ENCODE measurements around the gene CABP1.

DNA sequence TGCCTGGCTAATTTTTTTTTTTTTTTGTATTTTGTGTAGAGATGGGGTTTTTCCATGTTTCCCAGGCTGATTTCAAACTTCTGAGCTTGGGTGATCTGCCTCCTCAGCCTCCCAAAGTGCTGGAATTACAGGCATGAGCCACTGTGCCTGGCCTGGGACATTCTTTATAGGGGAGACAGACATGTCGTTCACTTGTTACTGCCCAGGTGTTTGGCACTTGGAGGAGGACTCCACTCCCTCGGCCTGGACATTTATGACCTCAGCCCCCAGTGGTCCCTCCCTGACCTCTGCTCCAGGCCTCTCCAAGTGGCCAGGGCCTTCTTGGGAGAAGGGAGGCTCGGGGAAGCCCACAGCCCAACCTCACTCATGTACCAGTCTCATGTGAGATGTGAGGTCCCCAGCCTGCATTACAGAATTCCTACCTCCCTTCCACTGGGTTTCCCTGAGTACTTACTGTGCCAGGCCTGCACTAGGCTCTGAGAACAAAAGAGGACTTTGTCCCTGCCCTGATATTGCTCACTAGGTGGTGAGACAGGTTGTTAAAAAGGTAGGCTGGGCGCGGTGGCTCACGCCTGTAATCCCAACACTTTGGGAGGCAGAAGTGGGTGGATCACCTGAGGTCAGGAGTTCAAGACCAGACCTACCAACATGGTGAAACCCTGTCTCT lies 49.6 kb upstream of the CABP1 start:
- TF ChIP-seq, protein P1, sequence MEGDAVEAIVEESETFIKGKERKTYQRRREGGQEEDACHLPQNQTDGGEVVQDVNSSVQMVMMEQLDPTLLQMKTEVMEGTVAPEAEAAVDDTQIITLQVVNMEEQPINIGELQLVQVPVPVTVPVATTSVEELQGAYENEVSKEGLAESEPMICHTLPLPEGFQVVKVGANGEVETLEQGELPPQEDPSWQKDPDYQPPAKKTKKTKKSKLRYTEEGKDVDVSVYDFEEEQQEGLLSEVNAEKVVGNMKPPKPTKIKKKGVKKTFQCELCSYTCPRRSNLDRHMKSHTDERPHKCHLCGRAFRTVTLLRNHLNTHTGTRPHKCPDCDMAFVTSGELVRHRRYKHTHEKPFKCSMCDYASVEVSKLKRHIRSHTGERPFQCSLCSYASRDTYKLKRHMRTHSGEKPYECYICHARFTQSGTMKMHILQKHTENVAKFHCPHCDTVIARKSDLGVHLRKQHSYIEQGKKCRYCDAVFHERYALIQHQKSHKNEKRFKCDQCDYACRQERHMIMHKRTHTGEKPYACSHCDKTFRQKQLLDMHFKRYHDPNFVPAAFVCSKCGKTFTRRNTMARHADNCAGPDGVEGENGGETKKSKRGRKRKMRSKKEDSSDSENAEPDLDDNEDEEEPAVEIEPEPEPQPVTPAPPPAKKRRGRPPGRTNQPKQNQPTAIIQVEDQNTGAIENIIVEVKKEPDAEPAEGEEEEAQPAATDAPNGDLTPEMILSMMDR (IDR thresholded peaks at IDR 0.05): no peak
- TF ChIP-seq POLR2A (IDR thresholded peaks at IDR 0.05): no peak
